ENCODE measurements around the gene CA7. TPM values are rescaled to one million over a fixed set of nuclear protein-coding genes. Genes with fewer than 3 reads are reported as not detected.

Gene CA7
- total RNA-seq, 1 donor from 2014 or later, result not detected

DNA sequence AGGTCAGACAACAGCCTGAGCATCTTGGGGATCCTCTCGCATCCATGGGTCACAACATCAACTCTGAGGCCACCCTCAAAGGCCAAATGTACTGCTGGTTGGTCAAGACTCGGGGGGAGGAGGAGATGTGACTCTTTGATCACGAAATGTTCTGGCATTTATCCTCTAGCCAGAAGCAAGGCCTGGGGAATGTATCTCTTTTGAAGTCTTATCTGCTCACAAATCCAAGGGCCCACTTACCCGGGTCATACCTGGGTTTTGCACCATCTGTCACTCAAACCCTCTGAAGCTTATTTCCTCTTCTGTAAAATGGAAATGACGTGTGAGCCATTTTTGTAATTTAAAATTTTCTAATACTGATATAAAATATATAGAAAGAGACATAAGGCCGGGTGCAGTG, 13.2 kb downstream of the CA7 start:
- TF ChIP-seq, protein P1, sequence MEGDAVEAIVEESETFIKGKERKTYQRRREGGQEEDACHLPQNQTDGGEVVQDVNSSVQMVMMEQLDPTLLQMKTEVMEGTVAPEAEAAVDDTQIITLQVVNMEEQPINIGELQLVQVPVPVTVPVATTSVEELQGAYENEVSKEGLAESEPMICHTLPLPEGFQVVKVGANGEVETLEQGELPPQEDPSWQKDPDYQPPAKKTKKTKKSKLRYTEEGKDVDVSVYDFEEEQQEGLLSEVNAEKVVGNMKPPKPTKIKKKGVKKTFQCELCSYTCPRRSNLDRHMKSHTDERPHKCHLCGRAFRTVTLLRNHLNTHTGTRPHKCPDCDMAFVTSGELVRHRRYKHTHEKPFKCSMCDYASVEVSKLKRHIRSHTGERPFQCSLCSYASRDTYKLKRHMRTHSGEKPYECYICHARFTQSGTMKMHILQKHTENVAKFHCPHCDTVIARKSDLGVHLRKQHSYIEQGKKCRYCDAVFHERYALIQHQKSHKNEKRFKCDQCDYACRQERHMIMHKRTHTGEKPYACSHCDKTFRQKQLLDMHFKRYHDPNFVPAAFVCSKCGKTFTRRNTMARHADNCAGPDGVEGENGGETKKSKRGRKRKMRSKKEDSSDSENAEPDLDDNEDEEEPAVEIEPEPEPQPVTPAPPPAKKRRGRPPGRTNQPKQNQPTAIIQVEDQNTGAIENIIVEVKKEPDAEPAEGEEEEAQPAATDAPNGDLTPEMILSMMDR (IDR thresholded peaks at IDR 0.05; ENCODE audit: insufficient read depth, low read length, poor library complexity, severe bottlenecking), result no peak
- Histone ChIP-seq H3K4me3 (ENCODE audit: low read depth, low read length) (no peak overlapping the region), H3K36me3 (ENCODE audit: control insufficient read depth, insufficient read depth, low read length) (no peaks in the 10 kb centered on the region), H3K27me3 (ENCODE audit: control insufficient read depth, insufficient read depth, low read length) (peaks cover 4% of the 10 kb centered on the region)
- DNase-seq (ENCODE audit: low read depth), result no peak

DNA sequence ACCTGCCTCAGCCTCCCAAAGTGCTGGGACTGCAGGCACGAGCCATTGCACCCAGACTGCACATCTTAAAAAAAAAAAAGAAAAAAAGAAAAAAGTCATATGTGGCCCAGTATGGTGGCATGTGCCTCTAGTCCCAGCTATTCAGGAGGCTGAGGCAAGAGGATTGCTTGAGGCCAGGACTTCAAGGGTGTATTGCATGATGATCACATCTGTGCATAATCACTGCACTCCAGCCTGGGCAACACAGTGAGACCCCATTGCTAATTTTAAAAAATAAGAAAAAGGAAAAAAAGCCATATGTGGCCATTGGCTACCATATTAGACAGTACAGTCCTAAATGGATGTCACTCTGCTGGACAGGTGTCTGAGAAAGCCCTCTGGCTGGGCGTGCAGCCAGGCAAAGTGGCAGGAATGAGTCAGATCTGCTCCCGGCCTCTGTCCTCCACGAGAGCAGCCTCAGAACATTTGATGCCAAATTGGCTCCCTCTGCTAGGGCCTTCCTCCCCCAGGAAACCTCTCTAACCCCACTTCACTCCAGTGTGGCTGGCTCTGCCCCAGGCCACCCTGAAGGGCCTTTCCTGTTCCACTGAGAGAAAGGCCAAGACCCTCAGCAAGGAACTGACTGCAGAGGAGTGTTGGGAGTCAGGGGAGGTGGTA, 14.7 kb downstream of the CA7 start:
- TF ChIP-seq, protein P1 (IDR thresholded peaks at IDR 0.05; ENCODE audit: insufficient read depth, low read length, poor library complexity, severe bottlenecking), result no peak
- no peak for DNase-seq (ENCODE audit: low read depth)

DNA sequence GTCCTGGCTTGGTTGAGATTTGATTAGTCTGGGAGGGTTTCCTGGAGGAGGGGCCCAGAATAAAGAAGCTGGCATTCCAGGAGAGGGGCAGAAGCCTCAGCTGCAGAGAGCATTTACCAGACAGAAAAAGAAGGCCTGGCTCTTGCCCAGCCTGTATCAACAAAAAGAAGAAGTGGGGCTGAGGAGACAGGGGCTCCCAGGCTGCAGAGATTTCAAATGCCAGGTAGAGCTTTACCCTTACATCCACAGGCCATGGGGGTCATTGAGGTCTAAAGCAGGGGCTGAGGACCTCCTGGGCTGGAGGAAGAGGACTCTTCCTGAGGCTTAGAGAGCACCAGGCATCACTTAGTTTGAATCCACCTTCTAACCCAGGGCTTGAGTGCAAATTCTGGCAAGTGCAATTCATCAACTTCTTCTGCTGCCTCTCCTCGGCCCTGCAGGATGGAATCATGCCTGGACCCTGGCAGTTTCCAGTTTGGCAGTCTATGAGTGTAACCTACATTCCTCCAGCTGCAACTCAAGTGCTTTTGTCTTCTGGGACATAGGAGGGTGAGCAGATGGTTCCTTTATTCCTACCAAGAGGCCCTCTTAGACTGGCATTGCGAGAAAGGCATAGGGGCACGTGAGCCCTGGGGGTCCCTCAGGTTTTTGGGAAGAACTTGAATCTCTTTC, 15.3 kb downstream of the CA7 start:
- TF ChIP-seq, protein P1 (IDR thresholded peaks at IDR 0.05; ENCODE audit: insufficient read depth, low read length, poor library complexity, severe bottlenecking), result no peak
- H3K36me3 ChIP-seq (ENCODE audit: control insufficient read depth, insufficient read depth, low read length), result no peaks in the 10 kb centered on the region
- no peaks in the 10 kb centered on the region for H3K27me3 ChIP-seq (ENCODE audit: control insufficient read depth, insufficient read depth, low read length)
- no peak overlapping the region for H3K4me3 ChIP-seq (ENCODE audit: low read depth, low read length)
- no peak for DNase-seq (ENCODE audit: low read depth)

More for the DNA sequence above, 14.7 kb downstream of the CA7 start:
- Histone ChIP-seq H3K4me3 (ENCODE audit: low read depth, low read length) (no peak overlapping the region), H3K27me3 (ENCODE audit: control insufficient read depth, insufficient read depth, low read length) (no peaks in the 10 kb centered on the region), H3K36me3 (ENCODE audit: control insufficient read depth, insufficient read depth, low read length) (no peaks in the 10 kb centered on the region)

DNA sequence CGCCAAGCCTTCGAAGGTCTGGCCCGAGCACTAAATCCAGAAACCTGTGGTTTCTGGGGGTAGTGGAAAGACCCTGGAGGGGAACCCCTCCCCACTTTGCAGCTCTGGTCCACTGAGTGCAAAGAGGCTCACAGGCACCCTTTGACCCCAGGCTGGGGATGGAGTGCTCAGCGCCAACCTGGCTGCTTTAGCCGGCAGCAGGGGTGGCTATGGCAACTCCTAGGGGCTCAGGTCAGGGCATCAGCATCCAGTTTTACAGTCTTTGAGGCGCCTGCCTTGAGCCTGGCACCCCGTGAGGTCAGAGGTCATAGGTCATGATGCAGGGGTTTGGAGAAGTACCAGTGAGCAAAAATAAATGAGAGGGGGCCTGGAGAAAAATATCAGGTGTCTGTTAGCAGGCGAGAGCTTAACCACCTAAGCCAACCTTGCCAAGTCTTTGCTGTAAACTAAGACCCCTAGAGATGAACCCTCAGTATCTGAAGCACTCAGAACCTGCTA, 17.9 kb downstream of the CA7 start:
- TF ChIP-seq, protein P1 (IDR thresholded peaks at IDR 0.05; ENCODE audit: insufficient read depth, low read length, poor library complexity, severe bottlenecking), result no peak
- Histone ChIP-seq H3K4me3 (ENCODE audit: low read depth, low read length) (no peak overlapping the region), H3K36me3 (ENCODE audit: control insufficient read depth, insufficient read depth, low read length) (no peaks in the 10 kb centered on the region), H3K27me3 (ENCODE audit: control insufficient read depth, insufficient read depth, low read length) (no peaks in the 10 kb centered on the region)
- no peak for DNase-seq (ENCODE audit: low read depth)

DNA sequence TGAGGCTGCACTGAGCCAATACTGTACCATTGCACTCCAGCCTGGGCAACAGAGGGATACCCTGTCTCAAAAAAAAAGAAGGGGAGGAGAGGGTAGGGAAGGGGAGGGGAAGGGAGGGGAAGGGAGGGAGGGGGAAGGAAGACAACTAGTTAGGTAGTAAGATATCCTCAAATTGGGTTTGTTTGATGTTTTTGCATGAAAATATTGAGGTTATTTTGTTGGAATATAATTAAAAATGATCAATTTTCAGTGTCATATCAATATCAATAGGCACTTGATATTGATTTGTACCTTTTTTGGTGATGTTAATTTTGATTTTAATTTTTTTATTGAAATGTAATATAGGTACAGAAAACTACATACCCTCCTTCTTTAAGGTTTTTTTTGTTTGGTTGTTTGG, 19.5 kb downstream of the CA7 start:
- no peaks in the 10 kb centered on the region for H3K36me3 ChIP-seq (ENCODE audit: control insufficient read depth, insufficient read depth, low read length)
- H3K4me3 ChIP-seq (ENCODE audit: low read depth, low read length), result no peak overlapping the region
- TF ChIP-seq, protein P1 (IDR thresholded peaks at IDR 0.05; ENCODE audit: insufficient read depth, low read length, poor library complexity, severe bottlenecking), result no peak
- DNase-seq (ENCODE audit: low read depth), result no peak
- H3K27me3 ChIP-seq (ENCODE audit: control insufficient read depth, insufficient read depth, low read length), result no peaks in the 10 kb centered on the region
